HepG2 (cell line): ENCODE results near the gene TNFSF15.

Experiments
- CEBPB ChIP-seq: IDR thresholded peaks from 2 replicates; pipeline ENCODE4 v1.6.1; 2011; ENCODE audit warnings: low read depth, low read length, improper control_type of control experiment, borderline replicate concordance
- CHD2 ChIP-seq: IDR thresholded peaks from 2 replicates; pipeline ENCODE4 v1.6.1; 2011; ENCODE audit warnings: low read depth, low read length, improper control_type of control experiment
- MAZ ChIP-seq, 2 experiments: sonication (generic) in 1 of 2; formaldehyde crosslinking in 1 of 2; IDR thresholded peaks; 2 replicates each; pipeline versions ENCODE4 v1.5.0 to v1.6.1; 2012 to 2020; ENCODE audit warnings: low read depth in 2 of 2, mild to moderate bottlenecking in 2 of 2, borderline replicate concordance in 1 of 2, improper control_type of control experiment in 1 of 2, low read length in 1 of 2, missing genetic modification reagents in 1 of 2, moderate library complexity in 1 of 2
- NFIC ChIP-seq: IDR thresholded peaks from 2 replicates; pipeline ENCODE4 v1.6.1; 2012; ENCODE audit warnings: mild to moderate bottlenecking, low read length, inconsistent platforms
- POLR2A ChIP-seq, 2 experiments: IDR thresholded peaks; 2 replicates each; pipeline ENCODE4 v1.6.1; 2011; ENCODE audit warnings: low read depth in 2 of 2, low read length in 2 of 2, mild to moderate bottlenecking in 1 of 2, moderate library complexity in 1 of 2; ENCODE audit not compliant: insufficient read depth in 1 of 2
- POLR2AphosphoS5 ChIP-seq: IDR thresholded peaks from 2 replicates; pipeline ENCODE4 v1.6.1; 2012; ENCODE audit warnings: low read depth, low read length
- RARA ChIP-seq: IDR thresholded peaks from 2 replicates; pipeline ENCODE4 v1.6.1; 2016; ENCODE audit warnings: missing genetic modification reagents, missing compliant biosample characterization
- RFXAP ChIP-seq: sonication (generic); formaldehyde crosslinking; IDR thresholded peaks from 2 replicates; pipeline ENCODE4 v1.4.0; 2020; ENCODE audit warnings: missing genetic modification reagents, borderline replicate concordance
- SAP130 ChIP-seq: IDR thresholded peaks from 2 replicates; pipeline ENCODE4 v1.6.1; 2016; ENCODE audit warnings: low read depth
- U2AF1 ChIP-seq: fragments of 200-400 bp; formaldehyde crosslinking; optimal IDR thresholded peaks from 2 replicates; pipeline ENCODE3; 2017; ENCODE audit warnings: mild to moderate bottlenecking, low read depth, low read length
- ZNF264 ChIP-seq: sonication (generic); formaldehyde crosslinking; IDR thresholded peaks from 2 replicates; pipeline ENCODE4 v1.4.0; 2020; ENCODE audit warnings: missing genetic modification reagents
- ZNF383 ChIP-seq: sonication (generic); formaldehyde crosslinking; IDR thresholded peaks from 2 replicates; pipeline ENCODE4 v1.4.0; 2020; ENCODE audit warnings: missing genetic modification reagents, mild to moderate bottlenecking, borderline replicate concordance
- TF ChIP-seq, protein P1 (sequence below): sonication (generic); formaldehyde crosslinking; IDR thresholded peaks from 2 replicates; pipeline ENCODE4 v1.5.0; 2020; ENCODE audit warnings: mild to moderate bottlenecking, missing genetic modification reagents, moderate library complexity
- TF ChIP-seq, protein P2 (sequence below): sonication (generic); formaldehyde crosslinking; IDR thresholded peaks from 2 replicates; pipeline ENCODE4 v1.4.0; 2020; ENCODE audit warnings: missing genetic modification reagents

DNA sequence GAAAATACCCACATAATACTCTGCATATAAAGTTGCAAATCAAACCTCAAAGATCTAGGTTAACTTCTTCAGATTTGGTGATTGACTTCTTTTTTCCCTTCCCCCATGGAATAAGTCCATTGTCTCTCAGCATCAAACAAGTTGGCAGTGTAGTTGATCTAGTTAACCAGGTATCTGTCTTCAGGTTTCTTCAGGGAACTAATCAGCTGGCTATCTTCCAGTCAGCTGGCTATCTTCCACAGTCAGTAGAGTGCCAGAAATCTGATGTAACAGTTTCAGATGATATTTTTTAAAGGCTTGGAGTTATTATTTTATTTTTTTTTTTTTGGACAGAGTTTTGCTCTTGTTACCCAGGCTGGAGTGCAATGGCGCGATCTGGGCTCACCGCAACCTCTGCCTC, 16.8 kb downstream of the TNFSF15 start:
- no peak for TF ChIP-seq U2AF1
- no peak for TF ChIP-seq SAP130 (CRISPR knock-in tag)
- no peak for TF ChIP-seq ZNF383 (CRISPR knock-in tag)
- no peak for TF ChIP-seq MAZ (IDR thresholded peaks at IDR 0.05; ENCODE audit: borderline replicate concordance, low read depth, low read length)
- no peak for TF ChIP-seq MAZ (CRISPR knock-in tag; IDR thresholded peaks at IDR 0.05; ENCODE audit: low read depth)
- TF ChIP-seq CHD2, result no peak
- TF ChIP-seq, protein P1, sequence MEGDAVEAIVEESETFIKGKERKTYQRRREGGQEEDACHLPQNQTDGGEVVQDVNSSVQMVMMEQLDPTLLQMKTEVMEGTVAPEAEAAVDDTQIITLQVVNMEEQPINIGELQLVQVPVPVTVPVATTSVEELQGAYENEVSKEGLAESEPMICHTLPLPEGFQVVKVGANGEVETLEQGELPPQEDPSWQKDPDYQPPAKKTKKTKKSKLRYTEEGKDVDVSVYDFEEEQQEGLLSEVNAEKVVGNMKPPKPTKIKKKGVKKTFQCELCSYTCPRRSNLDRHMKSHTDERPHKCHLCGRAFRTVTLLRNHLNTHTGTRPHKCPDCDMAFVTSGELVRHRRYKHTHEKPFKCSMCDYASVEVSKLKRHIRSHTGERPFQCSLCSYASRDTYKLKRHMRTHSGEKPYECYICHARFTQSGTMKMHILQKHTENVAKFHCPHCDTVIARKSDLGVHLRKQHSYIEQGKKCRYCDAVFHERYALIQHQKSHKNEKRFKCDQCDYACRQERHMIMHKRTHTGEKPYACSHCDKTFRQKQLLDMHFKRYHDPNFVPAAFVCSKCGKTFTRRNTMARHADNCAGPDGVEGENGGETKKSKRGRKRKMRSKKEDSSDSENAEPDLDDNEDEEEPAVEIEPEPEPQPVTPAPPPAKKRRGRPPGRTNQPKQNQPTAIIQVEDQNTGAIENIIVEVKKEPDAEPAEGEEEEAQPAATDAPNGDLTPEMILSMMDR (CRISPR knock-in tag), result no peak
- TF ChIP-seq RARA, result no peak
- TF ChIP-seq NFIC, result no peak
- TF ChIP-seq POLR2A (IDR thresholded peaks at IDR 0.05; ENCODE audit: insufficient read depth in 1 of 2, low read depth in 2 of 2, low read length in 2 of 2), result no peak
- no peak for TF ChIP-seq RFXAP (CRISPR knock-in tag)
- TF ChIP-seq CEBPB, result no peak
- TF ChIP-seq POLR2AphosphoS5, result no peak
- no peak for TF ChIP-seq ZNF264 (CRISPR knock-in tag)
- TF ChIP-seq, protein P2, sequence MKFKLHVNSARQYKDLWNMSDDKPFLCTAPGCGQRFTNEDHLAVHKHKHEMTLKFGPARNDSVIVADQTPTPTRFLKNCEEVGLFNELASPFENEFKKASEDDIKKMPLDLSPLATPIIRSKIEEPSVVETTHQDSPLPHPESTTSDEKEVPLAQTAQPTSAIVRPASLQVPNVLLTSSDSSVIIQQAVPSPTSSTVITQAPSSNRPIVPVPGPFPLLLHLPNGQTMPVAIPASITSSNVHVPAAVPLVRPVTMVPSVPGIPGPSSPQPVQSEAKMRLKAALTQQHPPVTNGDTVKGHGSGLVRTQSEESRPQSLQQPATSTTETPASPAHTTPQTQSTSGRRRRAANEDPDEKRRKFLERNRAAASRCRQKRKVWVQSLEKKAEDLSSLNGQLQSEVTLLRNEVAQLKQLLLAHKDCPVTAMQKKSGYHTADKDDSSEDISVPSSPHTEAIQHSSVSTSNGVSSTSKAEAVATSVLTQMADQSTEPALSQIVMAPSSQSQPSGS (CRISPR knock-in tag), result no peak
